Bronchial epithelial cell (primary cell): ENCODE results near the gene KRT32. TPM values are rescaled to one million over a fixed set of nuclear protein-coding genes. Genes with fewer than 3 reads are reported as not detected.

Experiments
- DNase-seq: peaks from one replicate; pipeline ENCODE4 v3.0.0-alpha.2; 2010; ENCODE audit warnings: low read depth
- FAIRE-seq: peaks from 2 replicates; lab custom pipeline; 2011; peaks lifted over from hg19 to GRCh38; lab: Jason Lieb, UNC
- H3K27me3 ChIP-seq: 2 replicates; pipeline ENCODE4 v1.5.1; 2011; ENCODE audit warnings: low read length; ENCODE audit not compliant: control insufficient read depth, insufficient read depth
- H3K36me3 ChIP-seq: 2 replicates; pipeline ENCODE4 v1.5.1; 2011; ENCODE audit warnings: low read length; ENCODE audit not compliant: control insufficient read depth, insufficient read depth
- H3K4me3 ChIP-seq: 2 replicates; pipeline ENCODE4 v1.5.1; 2011; ENCODE audit warnings: mild to moderate bottlenecking, low read depth, low read length, control low read depth
- total RNA-seq: library from RNA; depleted of rRNA; stranded (reverse); fragments of >200 nt; gene quantifications from 2 replicates; pipeline ENCODE4 v1.2.1, GENCODE V29; 2014
- TF ChIP-seq, protein P1 (sequence below): IDR thresholded peaks from 2 replicates; pipeline ENCODE4 v1.5.1; 2011; ENCODE audit warnings: mild to moderate bottlenecking, moderate library complexity, low read length, control low read depth, inconsistent platforms; ENCODE audit not compliant: insufficient read depth, severe bottlenecking

Gene KRT32
- total RNA-seq, 1 donor from 2014 or later, result not detected

- Histone ChIP-seq H3K27me3 (peaks cover 1% of the 10 kb centered on the region), H3K4me3 (no peak overlapping the region), H3K36me3 (no peaks in the 10 kb centered on the region)
- no peak for FAIRE-seq
- TF ChIP-seq, protein P1, sequence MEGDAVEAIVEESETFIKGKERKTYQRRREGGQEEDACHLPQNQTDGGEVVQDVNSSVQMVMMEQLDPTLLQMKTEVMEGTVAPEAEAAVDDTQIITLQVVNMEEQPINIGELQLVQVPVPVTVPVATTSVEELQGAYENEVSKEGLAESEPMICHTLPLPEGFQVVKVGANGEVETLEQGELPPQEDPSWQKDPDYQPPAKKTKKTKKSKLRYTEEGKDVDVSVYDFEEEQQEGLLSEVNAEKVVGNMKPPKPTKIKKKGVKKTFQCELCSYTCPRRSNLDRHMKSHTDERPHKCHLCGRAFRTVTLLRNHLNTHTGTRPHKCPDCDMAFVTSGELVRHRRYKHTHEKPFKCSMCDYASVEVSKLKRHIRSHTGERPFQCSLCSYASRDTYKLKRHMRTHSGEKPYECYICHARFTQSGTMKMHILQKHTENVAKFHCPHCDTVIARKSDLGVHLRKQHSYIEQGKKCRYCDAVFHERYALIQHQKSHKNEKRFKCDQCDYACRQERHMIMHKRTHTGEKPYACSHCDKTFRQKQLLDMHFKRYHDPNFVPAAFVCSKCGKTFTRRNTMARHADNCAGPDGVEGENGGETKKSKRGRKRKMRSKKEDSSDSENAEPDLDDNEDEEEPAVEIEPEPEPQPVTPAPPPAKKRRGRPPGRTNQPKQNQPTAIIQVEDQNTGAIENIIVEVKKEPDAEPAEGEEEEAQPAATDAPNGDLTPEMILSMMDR, result no peak
- DNase-seq, result no peak
Measured at GRCh38 chr17:41478237-41478636, 11.1 kb upstream of the KRT32 start.

- Histone ChIP-seq H3K4me3 (no peak overlapping the region), H3K27me3 (peaks cover 1% of the 10 kb centered on the region), H3K36me3 (no peaks in the 10 kb centered on the region)
- FAIRE-seq (no peak), DNase-seq (no peak)
- TF ChIP-seq, protein P1, result no peak
Measured at GRCh38 chr17:41476866-41477815, 10.0 kb upstream of the KRT32 start.

DNA sequence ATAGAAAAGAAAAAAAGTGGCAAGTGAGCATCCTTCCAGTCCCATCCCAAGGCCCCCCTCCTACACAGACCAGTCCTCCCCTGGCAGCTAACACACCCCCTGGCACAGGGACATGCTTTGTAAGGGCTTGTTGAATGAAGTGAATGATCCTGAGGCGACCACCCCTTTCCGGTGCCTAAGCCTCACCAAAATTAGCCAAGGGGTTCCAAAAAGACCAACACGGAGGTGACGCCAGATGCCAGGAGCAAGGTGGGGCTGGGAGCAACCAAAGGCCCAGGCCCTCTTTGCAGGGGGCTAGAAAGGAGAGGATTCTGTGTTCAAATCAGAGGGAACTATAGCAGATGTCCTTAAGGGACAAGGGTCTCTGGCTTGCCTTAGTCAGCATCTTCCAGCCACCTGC is 8.2 kb upstream of the KRT32 start:
- Histone ChIP-seq H3K36me3 (no peaks in the 10 kb centered on the region), H3K4me3 (no peak overlapping the region), H3K27me3 (peaks cover 1% of the 10 kb centered on the region)
- DNase-seq (no peak), FAIRE-seq (no peak)
- TF ChIP-seq, protein P1, result no peak

- TF ChIP-seq, protein P1, result no peak
- H3K27me3 ChIP-seq, result peaks cover 1% of the 10 kb centered on the region
- no peak for DNase-seq
- FAIRE-seq, result no peak
- no peaks in the 10 kb centered on the region for H3K36me3 ChIP-seq
- H3K4me3 ChIP-seq, result no peak overlapping the region
Measured at GRCh38 chr17:41474863-41475262, 7.7 kb upstream of the KRT32 start.

GRCh38 chr17:41468346-41468745 is 1.2 kb upstream of the KRT32 start:
- Histone ChIP-seq H3K27me3 (no peaks in the 10 kb centered on the region), H3K4me3 (no peak overlapping the region), H3K36me3 (no peaks in the 10 kb centered on the region)
- no peak for FAIRE-seq
- no peak for DNase-seq
- TF ChIP-seq, protein P1, result no peak

DNA sequence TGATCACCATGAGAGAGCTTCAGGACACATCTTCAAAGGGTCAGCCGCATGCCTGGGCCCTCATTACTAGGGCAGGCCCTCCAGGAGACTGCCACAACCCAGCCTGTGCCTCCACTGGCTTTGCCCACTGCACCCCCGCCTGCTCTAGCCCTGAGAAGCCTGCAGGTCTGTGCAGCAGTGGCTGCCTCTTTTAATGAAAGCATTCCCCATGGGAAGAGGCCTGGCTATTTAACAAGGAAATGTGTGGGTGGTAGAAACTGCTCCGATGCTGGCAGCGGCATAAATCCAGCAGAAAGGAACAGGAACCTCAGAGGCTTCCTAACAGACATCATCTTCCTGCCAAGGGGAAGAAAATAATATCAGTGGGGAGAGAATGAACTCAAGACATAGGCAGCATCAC is 375 bp upstream of the KRT32 start:
- FAIRE-seq (no peak), DNase-seq (peak; percentile 38)
- H3K27me3 ChIP-seq, result no peaks in the 10 kb centered on the region

More for the DNA sequence above, 375 bp upstream of the KRT32 start:
- Histone ChIP-seq H3K36me3 (no peaks in the 10 kb centered on the region), H3K4me3 (no peak overlapping the region)
- TF ChIP-seq, protein P1, result no peak
